ENCODE measurements around the gene R3HDML.

Gene R3HDML

GRCh38 chr20:44370639-44371218, 33.9 kb downstream of the R3HDML start:
- FAIRE-seq (no peak), DNase-seq (ENCODE audit: insufficient read length) (no peak)

GRCh38 chr20:44382641-44383040, 45.8 kb downstream of the R3HDML start:
- FAIRE-seq: no peak
- no peak for DNase-seq (ENCODE audit: insufficient read length)
- no peak for TF ChIP-seq POLR2A (IDR thresholded peaks at IDR 0.05; ENCODE audit: low read depth, low read length)
- no peak for TF ChIP-seq TAF1 (IDR thresholded peaks at IDR 0.05; ENCODE audit: borderline replicate concordance, low read depth, low read length)
- no peak for TF ChIP-seq POLR2AphosphoS5 (IDR thresholded peaks at IDR 0.05; ENCODE audit: low read depth, low read length)

More at GRCh38 chr20:44370639-44371218, 33.9 kb downstream of the R3HDML start:
- TF ChIP-seq TAF1 (IDR thresholded peaks at IDR 0.05; ENCODE audit: borderline replicate concordance, low read depth, low read length) (no peak), POLR2A (IDR thresholded peaks at IDR 0.05; ENCODE audit: low read depth, low read length) (no peak), POLR2AphosphoS5 (IDR thresholded peaks at IDR 0.05; ENCODE audit: low read depth, low read length) (no peak)

DNA sequence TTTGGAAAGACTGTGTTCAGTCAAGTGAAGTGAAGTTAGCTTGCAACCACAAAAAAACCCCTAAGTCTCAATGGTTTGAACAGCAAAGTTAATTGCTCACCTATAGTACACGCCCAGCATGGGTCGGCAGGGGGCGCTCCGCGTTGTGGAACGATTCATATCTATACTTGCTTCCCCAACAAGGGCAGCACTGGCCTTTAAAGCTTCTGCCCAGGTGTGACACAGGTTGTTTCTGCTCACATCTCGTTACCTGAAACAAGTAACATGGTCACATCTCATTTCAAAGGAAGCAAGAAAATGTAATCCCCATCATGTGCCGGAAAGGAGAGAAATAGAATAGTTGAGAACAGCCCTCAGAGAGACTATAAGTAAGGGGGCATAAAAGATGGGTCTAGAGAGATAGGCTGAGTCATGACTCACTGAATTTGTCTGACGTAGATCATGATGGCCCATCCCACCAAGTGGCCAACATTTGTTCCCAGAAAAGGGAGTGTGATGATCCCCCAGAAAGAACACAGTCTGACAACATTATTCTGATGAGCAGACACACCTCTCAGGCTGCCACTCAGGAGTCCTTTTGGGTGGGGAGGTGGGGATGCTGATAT, 47.7 kb downstream of the R3HDML start:
- TF ChIP-seq POLR2AphosphoS5 (IDR thresholded peaks at IDR 0.05; ENCODE audit: low read depth, low read length) (no peak), TAF1 (IDR thresholded peaks at IDR 0.05; ENCODE audit: borderline replicate concordance, low read depth, low read length) (no peak), POLR2A (IDR thresholded peaks at IDR 0.05; ENCODE audit: low read depth, low read length) (no peak)
- DNase-seq (ENCODE audit: insufficient read length) (no peak), FAIRE-seq (peak; percentile 5)

GRCh38 chr20:44388466-44389023, 51.7 kb downstream of the R3HDML start:
- no peak for TF ChIP-seq POLR2A (IDR thresholded peaks at IDR 0.05; ENCODE audit: low read depth, low read length)
- TF ChIP-seq POLR2AphosphoS5 (IDR thresholded peaks at IDR 0.05; ENCODE audit: low read depth, low read length): no peak
- TF ChIP-seq TAF1 (IDR thresholded peaks at IDR 0.05; ENCODE audit: borderline replicate concordance, low read depth, low read length): no peak
- DNase-seq (ENCODE audit: insufficient read length) (peak; percentile 58), FAIRE-seq (peak; percentile 67)

GRCh38 chr20:44389871-44390270, 53.0 kb downstream of the R3HDML start:
- TF ChIP-seq POLR2AphosphoS5 (IDR thresholded peaks at IDR 0.05; ENCODE audit: low read depth, low read length) (no peak), POLR2A (IDR thresholded peaks at IDR 0.05; ENCODE audit: low read depth, low read length) (no peak), TAF1 (IDR thresholded peaks at IDR 0.05; ENCODE audit: borderline replicate concordance, low read depth, low read length) (no peak)
- no peak for FAIRE-seq
- no peak for DNase-seq (ENCODE audit: insufficient read length)

GRCh38 chr20:44390280-44390679, 53.4 kb downstream of the R3HDML start:
- no peak for DNase-seq (ENCODE audit: insufficient read length)

DNA sequence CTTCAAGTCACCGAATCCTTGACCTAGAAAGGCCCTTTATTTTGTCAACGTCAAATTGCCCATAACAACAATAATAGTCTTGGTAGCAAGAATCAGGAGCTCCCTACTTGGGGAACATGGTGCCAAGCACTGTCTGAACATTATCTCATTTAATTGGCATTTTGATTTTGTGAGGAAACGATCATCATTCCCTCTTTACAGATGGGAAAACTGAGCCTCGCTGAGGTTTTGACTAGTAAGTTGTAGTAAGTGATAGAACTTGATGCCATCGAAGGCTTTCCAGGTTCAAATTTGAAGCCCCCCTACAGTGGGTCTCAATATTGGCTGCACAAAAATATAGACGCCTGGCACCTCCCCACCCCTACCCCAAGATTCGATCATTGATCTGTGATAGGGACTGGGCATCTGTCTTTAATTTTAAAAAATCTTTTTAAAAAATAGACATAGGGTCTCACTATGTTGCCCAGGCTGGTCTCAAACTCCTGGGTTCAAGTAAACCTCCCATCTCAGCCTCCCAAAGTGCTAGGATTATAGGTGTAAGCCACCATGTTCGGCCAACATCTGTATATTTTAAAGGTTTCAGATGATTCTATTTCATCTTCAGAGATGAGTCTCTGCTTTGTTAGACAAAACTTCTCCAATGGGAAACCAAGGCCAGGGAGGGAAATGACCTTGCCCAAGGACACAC, 55.4 kb downstream of the R3HDML start:
- no peak for DNase-seq (ENCODE audit: insufficient read length)
- no peak for TF ChIP-seq TAF1 (IDR thresholded peaks at IDR 0.05; ENCODE audit: borderline replicate concordance, low read depth, low read length)
- no peak for TF ChIP-seq POLR2AphosphoS5 (IDR thresholded peaks at IDR 0.05; ENCODE audit: low read depth, low read length)
- no peak for TF ChIP-seq POLR2A (IDR thresholded peaks at IDR 0.05; ENCODE audit: low read depth, low read length)
- FAIRE-seq: no peak

More at GRCh38 chr20:44390280-44390679, 53.4 kb downstream of the R3HDML start:
- no peak for FAIRE-seq
- TF ChIP-seq POLR2A (IDR thresholded peaks at IDR 0.05; ENCODE audit: low read depth, low read length): no peak
- no peak for TF ChIP-seq POLR2AphosphoS5 (IDR thresholded peaks at IDR 0.05; ENCODE audit: low read depth, low read length)
- no peak for TF ChIP-seq TAF1 (IDR thresholded peaks at IDR 0.05; ENCODE audit: borderline replicate concordance, low read depth, low read length)

DNA sequence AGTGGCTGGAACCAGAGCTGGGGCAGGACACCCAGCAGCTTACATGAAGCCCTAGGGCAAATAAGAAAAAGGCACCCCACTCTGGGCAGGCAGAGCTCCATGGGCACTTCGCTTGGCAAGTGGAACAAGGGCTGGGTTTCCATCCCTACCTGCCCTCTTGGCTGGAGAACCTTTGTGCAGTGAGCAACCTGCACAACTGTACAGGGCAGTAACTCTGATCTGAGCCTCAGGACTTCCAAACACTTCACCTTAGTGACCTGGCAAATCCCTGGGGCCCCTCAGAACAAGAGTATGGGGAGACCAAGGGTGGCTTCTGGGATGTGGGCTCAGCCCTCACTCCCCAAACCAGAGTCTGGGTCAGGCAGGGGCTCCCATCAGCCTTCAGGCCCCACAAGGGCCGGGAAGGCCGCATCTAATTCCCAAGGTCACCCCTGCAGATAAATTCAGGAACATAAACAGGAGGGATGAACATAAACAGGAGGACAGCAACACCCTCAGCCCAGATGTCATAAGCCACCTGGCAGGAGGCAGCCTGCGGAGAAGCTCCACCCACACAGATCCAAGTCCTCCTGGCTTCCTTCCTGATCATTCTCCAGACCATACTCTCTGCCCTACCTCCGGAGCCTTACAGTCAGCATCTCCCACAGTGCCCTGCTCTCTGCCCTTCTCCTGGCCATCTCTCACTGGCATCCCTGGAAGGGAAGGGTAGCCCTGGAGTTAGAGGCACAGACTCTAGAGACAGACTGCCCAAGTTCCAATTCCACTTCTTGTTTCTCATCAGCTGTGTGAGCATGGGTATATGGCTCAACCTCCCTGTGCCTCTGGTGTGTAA, 56.1 kb downstream of the R3HDML start:
- DNase-seq (ENCODE audit: insufficient read length): no peak
- TF ChIP-seq POLR2AphosphoS5 (IDR thresholded peaks at IDR 0.05; ENCODE audit: low read depth, low read length) (no peak), TAF1 (IDR thresholded peaks at IDR 0.05; ENCODE audit: borderline replicate concordance, low read depth, low read length) (no peak), POLR2A (IDR thresholded peaks at IDR 0.05; ENCODE audit: low read depth, low read length) (no peak)
- FAIRE-seq: no peak

DNA sequence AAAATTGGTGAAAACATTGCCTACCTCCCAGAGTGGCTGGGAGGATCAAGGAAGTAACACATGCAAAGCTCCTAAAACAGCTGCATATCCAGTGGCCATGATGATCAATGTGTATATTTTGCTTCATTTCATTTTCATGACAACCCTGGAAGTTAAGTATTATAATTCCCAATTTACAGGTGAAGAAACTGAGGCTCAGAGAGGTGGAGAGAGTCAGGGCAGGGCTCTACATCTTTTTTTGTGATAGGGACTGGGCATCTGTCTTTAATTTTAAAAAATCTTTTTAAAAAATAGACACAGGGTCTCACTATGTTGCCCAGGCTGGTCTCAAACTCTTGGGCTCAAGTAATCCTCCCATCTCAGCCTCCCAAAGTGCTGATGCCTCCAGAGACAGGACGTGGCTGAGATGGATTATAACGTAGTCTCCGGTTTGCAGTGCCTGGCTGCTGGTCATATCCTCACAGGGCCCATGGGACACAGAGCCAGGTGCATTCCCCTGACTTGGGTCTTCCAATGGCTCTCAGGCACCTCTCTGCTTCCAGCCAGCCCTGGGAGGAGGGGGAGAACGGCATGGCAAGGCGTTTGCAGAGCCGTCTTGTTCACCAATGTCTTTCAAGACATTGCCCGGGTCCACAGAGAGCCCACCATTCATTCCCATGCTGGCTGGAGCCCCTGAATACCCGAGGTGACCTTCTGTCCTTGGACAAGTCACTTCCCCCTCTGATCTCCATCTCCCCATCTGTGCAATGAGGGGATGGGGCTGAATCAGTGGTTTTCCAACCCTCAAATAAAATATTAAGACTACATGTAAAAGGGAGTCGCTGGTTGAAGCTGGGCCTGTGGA, 57.0 kb downstream of the R3HDML start:
- no peak for TF ChIP-seq TAF1 (IDR thresholded peaks at IDR 0.05; ENCODE audit: borderline replicate concordance, low read depth, low read length)
- no peak for TF ChIP-seq POLR2A (IDR thresholded peaks at IDR 0.05; ENCODE audit: low read depth, low read length)
- no peak for TF ChIP-seq POLR2AphosphoS5 (IDR thresholded peaks at IDR 0.05; ENCODE audit: low read depth, low read length)
- DNase-seq (ENCODE audit: insufficient read length) (no peak), FAIRE-seq (no peak)

GRCh38 chr20:44394452-44394701, 57.5 kb downstream of the R3HDML start:
- TF ChIP-seq POLR2A (IDR thresholded peaks at IDR 0.05; ENCODE audit: low read depth, low read length): no peak
- TF ChIP-seq POLR2AphosphoS5 (IDR thresholded peaks at IDR 0.05; ENCODE audit: low read depth, low read length): no peak
- no peak for TF ChIP-seq TAF1 (IDR thresholded peaks at IDR 0.05; ENCODE audit: borderline replicate concordance, low read depth, low read length)
- FAIRE-seq: no peak
- no peak for DNase-seq (ENCODE audit: insufficient read length)

All from GM12892 (cell line).